ENCODE measurements around the gene MOGAT3. TPM values are rescaled to one million over a fixed set of nuclear protein-coding genes. Genes with fewer than 3 reads are reported as not detected.

Gene MOGAT3
- total RNA-seq, 1 donor from 2014 or later, result not detected

GRCh38 chr7:101180130-101180755, 20.6 kb downstream of the MOGAT3 start, which contains the start of gene NAT16:
TSS of gene NAT16 (minus strand) at chr7:101180293. CDS start at chr7:101174807, 5,486 bp downstream.
- H3K36me3 ChIP-seq (ENCODE audit: control insufficient read depth, insufficient read depth, low read length), result no peaks in the 10 kb centered on the region
- FAIRE-seq, result no peak
- H3K27me3 ChIP-seq (ENCODE audit: control insufficient read depth, insufficient read depth, low read length), result peaks cover 30% of the 10 kb centered on the region
- DNase-seq (ENCODE audit: low read depth), result no peak
- H3K4me3 ChIP-seq (ENCODE audit: low read depth, low read length), result no peak within 1 kb of the TSS
- no peak for TF ChIP-seq CTCF (IDR thresholded peaks at IDR 0.05; ENCODE audit: insufficient read depth, low read length, severe bottlenecking)

DNA sequence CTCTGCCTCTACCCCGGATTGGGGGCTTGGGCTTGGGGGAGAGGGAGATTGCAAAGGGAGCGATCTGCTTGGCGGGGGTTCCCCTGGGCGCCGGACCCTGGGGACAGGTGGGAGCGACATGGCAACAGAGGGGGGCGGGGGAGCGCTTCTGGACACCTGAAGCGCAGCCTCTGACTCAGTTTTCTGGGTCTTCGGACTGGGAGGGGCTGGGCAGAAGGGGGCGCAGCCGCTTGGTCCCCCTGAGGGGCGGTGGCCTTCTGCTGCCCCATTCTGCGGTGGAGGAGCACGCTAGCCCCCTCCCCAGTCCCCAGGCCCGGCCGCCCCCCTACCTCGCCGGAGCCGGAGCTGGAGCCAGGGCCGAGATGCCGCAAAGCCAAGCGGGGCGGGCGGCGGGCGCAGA, 21.1 kb downstream of the MOGAT3 start:
- DNase-seq (ENCODE audit: low read depth), result no peak
- FAIRE-seq, result no peak
- H3K4me3 ChIP-seq (ENCODE audit: low read depth, low read length), result no peak overlapping the region
- H3K36me3 ChIP-seq (ENCODE audit: control insufficient read depth, insufficient read depth, low read length), result no peaks in the 10 kb centered on the region
- TF ChIP-seq CTCF (IDR thresholded peaks at IDR 0.05; ENCODE audit: insufficient read depth, low read length, severe bottlenecking), result no peak
- peaks cover 34% of the 10 kb centered on the region for H3K27me3 ChIP-seq (ENCODE audit: control insufficient read depth, insufficient read depth, low read length)

GRCh38 chr7:101179117-101179516, 21.7 kb downstream of the MOGAT3 start:
- no peak for TF ChIP-seq CTCF (IDR thresholded peaks at IDR 0.05; ENCODE audit: insufficient read depth, low read length, severe bottlenecking)
- Histone ChIP-seq H3K27me3 (ENCODE audit: control insufficient read depth, insufficient read depth, low read length) (peaks cover 40% of the 10 kb centered on the region), H3K36me3 (ENCODE audit: control insufficient read depth, insufficient read depth, low read length) (no peaks in the 10 kb centered on the region), H3K4me3 (ENCODE audit: low read depth, low read length) (no peak overlapping the region)
- DNase-seq (ENCODE audit: low read depth), result no peak
- FAIRE-seq, result no peak

- Histone ChIP-seq H3K36me3 (ENCODE audit: control insufficient read depth, insufficient read depth, low read length) (no peaks in the 10 kb centered on the region), H3K27me3 (ENCODE audit: control insufficient read depth, insufficient read depth, low read length) (peaks cover 47% of the 10 kb centered on the region), H3K4me3 (ENCODE audit: low read depth, low read length) (no peak overlapping the region)
- no peak for DNase-seq (ENCODE audit: low read depth)
- FAIRE-seq, result no peak
- TF ChIP-seq CTCF (IDR thresholded peaks at IDR 0.05; ENCODE audit: insufficient read depth, low read length, severe bottlenecking), result no peak
These were observed 23.2 kb downstream of the MOGAT3 start for GRCh38 chr7:101177644-101178043.

DNA sequence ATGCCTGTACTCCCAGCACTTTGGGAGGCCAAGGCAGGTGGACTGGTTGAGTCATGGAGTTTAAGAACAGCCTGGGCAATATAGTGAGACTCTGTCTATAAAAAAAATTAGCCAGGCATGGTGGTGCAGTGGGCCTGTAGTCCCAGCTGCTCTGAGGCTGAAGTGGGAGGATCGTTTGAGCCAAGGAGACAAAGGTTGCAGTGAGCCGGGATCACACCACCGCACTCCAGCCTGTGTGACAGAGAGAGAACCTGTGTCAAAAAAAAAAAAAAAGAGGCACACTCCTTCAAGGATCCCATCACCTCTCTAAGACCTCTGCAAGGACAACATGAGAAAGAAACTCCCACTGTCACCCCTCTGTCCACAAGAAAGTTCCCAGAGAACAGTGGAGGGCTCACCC, 25.2 kb downstream of the MOGAT3 start:
- no peaks in the 10 kb centered on the region for H3K36me3 ChIP-seq (ENCODE audit: control insufficient read depth, insufficient read depth, low read length)
- peaks cover 63% of the 10 kb centered on the region for H3K27me3 ChIP-seq (ENCODE audit: control insufficient read depth, insufficient read depth, low read length)
- TF ChIP-seq CTCF (IDR thresholded peaks at IDR 0.05; ENCODE audit: insufficient read depth, low read length, severe bottlenecking), result no peak
- no peak for FAIRE-seq
- DNase-seq (ENCODE audit: low read depth), result no peak
- no peak overlapping the region for H3K4me3 ChIP-seq (ENCODE audit: low read depth, low read length)

DNA sequence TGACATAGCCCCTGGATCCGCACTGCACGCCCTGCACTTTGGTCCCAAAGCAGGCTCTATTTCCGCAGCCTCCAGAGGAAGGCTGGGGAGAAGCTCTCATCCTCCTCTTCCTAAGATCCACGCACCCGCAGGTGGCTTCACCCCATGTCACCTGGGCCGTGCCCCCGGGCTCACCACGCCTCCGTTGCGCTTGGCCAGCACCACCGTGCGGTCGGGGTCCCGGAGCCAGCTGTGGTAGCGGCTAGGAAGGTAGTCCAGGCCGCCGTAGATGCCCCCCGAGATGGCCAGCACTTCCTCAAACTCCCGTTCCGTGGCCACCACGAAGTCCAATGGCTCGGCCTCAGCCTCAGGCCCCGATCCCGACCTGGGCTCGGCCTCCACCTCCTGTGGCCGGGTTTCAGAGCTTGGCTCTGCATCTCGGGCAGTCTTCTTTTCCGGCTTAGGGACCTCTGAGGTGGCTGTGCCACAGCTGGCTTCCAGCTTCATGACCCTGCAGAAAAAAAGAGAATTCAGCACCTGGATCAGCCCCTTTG, 26.4 kb downstream of the MOGAT3 start:
- no peak for TF ChIP-seq CTCF (IDR thresholded peaks at IDR 0.05; ENCODE audit: insufficient read depth, low read length, severe bottlenecking)
- no peaks in the 10 kb centered on the region for H3K36me3 ChIP-seq (ENCODE audit: control insufficient read depth, insufficient read depth, low read length)
- peaks cover 61% of the 10 kb centered on the region for H3K27me3 ChIP-seq (ENCODE audit: control insufficient read depth, insufficient read depth, low read length)
- FAIRE-seq (no peak), DNase-seq (ENCODE audit: low read depth) (no peak)
- H3K4me3 ChIP-seq (ENCODE audit: low read depth, low read length), result no peak overlapping the region

Measured in bronchial epithelial cell (primary cell).